HG03045 (cell line): ENCODE data around the gene ZNF300.
"Not testable (repeated sequence)": the region's sequence is repeated elsewhere in the genome, so short reads cannot be mapped to it uniquely, and the experiment has no call there.

Source experiments
- ATAC-seq: cut with Tn5 transposase; IDR thresholded peaks from one replicate; pipeline ENCODE4 v1.9.1; 2021; ENCODE audit warnings: mild to moderate bottlenecking, moderate library complexity; ENCODE audit not compliant: unreplicated experiment

Gene ZNF300

DNA sequence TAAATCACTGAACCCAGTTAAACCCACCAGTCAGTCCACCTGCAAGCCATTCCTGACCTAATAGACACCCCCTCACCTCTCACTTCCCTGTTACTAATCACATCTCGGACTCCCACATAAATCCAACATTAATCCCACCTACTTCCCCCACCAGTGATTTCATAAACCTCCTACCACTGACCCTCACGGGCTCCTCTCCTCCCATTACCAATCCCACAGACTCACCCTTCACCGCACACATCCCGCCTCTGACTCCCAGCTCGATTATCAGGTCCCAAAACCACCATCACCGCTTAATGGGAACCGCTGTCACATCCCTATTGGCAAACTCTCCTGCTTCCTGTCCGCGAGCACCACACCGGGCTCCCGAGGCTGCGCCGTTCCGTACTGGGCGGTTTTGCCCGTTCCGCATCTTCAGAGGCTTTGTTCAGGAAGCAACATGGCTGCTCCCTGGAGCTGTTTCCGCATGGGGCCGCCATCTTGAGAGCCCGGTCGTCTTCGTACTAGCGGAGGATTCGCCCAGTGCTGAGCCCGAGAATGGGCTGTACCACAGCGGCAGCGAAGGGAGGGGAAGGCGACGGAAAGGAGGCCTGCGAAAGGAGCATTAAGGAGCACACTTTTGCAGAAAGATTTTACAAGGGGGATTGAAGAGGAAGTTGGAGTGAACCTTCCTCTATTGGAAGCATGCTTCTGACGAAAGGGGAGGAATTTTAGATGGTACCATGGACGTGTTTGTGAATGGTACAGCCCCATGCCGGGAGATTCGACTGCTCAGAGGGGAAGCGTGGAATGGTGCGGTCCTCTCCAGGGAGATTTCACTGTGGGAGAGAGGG lies at the start of gene ZNF300:
TSS of gene ZNF300 (minus strand) at position 502 of the 833 bp plus-strand sequence. CDS start 1,825 bp downstream, outside the sequence.
- no peak for ATAC-seq

DNA sequence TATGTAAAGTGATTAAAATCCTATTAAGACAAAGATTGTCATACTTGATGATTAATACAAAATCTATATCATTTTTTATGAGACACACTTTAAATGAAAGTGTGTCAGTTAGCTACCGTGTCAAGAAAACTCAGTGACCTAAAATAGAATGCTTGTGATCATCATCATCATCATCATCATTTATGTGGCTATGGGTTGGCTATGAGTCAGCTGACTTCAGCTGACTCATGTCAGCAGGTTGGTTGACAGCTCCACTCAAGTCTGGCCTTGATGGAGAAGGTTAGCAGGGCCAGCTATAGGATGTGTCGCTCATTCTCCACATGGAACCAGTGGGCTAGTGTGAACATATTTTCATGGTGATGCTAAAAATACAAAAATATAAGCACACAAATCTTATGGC lies 43.8 kb upstream of the ZNF300 start:
- no peak for ATAC-seq

DNA sequence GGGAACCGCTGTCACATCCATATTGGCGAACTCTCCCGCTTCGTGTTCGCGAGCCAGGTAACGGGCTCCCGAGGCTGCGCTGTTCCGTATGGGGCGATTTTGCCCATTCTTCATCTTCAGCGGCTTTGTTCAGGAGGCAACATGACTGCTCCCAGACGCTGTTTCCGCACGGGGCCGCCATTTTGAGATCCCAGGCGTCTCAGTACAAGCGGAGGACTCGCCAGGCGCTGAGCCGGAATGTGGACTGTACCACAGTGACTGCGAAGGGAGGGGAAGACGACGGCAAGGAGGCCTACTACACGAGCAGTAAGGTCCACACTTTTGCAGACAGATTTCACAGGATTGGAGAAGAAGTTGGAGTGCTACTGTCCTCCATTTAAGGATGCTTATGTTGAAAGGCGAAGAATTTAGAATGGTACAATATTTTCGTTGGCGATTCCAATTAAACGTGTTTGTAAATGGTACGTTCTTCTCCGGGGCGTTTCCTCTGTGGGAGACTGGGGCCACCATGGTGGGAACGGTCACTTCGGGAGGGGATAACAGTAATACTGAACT lies 41.6 kb upstream of the ZNF300 start:
- ATAC-seq: no peak

DNA sequence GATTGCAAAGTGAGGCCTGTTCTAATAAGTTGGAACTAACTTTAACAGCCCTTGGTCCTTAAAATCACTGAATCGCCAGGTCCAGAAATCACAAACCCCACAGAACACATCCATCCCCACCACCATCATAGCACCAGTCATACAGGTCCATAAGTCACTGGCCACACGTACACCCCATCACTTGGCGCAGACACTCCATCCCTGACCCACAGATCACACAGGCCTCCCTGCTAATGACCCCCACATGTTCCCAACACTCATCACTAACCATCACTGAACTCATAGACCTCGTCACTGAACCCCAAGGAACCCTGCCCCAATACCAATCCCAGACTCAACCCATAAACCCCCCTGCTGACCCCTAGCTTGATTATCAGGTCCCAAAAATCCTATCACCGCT lies 41.2 kb upstream of the ZNF300 start:
- no peak for ATAC-seq

DNA sequence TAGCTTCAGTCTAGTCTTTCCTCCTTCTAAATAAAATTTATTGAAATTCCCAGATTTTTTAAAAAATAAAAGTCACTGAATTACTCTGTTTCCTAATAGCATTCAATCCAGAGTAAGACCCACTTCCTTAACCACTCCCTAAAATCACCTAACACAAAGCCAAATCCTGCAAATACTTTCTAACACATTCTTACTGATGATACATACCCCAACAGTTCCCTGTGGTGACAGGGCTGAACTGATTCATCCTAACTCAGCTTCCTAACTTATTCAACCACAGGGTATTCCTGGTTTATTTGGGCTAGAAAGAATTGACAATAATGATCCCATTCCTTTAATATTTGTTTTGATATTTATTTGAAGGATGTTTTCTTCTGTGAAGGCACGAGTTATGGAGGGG lies 40.7 kb upstream of the ZNF300 start:
- no peak for ATAC-seq

DNA sequence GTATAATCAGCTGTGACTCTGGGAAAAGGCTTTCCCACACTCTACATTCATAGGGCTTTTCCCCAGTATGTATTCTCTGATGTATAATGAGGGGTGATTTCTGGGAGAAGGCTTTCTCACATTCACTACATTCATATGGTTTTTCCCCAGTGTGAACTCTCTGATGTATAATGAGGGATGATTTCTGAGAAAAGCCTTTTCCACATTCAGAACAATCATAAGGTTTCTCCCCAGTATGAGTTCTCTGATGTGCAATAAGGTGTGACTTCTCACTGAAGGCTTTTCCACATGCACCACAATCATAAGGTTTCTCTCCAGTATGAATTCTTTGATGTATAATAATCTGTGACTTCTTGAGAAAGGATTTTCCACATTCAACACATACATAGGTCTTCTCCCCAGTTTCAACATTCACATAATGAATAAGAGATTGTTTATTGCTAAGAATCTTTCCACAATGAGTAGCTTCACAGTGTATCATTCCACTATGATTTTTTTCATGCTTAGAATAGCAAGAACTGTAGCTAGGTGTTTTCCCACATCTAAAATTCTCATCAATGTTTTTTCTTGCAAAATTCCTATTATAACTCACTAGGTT lies 26.7 kb upstream of the ZNF300 start:
- no peak for ATAC-seq

DNA sequence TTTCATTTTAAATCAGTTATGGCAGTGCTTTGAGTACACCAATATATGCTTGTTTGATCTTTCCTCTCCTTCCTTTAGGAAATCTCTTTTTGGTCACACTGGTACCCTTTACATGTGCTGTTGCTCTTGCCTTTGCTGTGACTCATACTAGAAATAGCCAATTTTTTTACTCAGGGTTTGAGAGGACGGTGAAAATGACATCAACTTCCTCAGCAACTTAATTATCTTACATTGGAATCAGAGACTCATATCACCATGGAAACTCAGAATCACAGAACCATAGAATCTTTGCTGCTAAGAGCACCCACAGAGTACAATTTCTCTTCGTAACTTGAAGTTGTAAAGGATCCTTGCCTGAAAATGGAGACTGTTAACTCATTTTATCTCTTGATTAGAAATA lies 13.8 kb upstream of the ZNF300 start:
- no peak for ATAC-seq

DNA sequence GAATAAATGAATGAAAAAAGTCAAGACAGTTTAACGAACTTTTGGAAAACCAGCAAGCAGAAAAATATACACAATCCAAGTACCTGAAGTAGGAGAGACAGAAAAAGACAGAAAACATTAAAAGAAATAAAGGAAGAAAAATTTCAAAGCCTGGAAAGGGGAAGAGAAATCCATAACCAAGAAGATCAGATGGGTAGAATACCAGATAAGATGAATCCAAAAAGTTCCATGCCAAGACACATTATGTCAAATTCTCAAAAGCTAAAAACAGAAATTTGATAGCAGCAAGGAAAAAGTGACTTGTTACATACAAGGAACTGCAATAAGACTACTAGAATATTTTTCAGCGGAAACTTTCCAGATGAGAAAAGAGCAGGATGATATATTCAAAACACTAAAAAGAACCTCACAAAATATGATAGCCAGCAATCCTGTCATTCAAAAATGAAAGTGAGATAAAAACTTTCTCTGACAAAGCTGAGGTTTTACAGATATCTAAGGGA lies 7.6 kb upstream of the ZNF300 start:
- ATAC-seq: no peak

DNA sequence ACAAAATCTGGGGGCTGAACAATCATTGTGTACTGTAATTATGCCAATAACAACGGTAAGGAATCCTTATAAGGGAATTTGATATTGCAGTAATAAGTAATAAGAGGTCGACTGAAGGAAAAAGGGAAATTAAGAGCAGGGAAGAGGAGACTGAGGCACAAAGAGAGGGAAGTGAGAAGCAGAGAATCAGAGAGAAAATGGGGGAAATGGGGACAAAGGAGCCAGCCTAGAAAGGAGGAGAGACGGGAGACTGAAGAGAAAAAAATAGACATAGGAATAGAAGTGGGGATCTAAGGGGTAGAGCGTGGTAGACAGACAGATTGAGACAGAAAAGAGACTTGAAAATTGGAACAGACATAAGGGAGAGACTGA lies 518 bp upstream of the ZNF300 start:
- no peak for ATAC-seq

DNA sequence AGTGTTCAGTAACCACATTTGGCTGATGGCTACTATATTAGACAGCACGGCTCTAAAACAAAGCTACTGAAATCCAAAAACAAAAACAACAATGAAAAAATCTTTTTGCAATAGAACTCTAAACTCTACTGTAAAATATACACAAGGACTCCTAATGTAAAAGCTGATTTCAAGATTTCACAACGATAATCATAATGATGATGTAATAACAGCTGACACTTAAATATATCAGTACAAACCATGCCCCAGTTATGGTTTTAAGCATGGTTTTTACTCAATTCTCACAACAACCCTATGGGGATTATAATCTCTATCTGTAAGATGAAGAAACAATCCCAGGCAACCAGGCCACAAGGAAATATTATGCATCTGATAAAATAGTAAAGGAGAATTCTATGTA lies 3.3 kb downstream of the ZNF300 start:
- no peak for ATAC-seq

DNA sequence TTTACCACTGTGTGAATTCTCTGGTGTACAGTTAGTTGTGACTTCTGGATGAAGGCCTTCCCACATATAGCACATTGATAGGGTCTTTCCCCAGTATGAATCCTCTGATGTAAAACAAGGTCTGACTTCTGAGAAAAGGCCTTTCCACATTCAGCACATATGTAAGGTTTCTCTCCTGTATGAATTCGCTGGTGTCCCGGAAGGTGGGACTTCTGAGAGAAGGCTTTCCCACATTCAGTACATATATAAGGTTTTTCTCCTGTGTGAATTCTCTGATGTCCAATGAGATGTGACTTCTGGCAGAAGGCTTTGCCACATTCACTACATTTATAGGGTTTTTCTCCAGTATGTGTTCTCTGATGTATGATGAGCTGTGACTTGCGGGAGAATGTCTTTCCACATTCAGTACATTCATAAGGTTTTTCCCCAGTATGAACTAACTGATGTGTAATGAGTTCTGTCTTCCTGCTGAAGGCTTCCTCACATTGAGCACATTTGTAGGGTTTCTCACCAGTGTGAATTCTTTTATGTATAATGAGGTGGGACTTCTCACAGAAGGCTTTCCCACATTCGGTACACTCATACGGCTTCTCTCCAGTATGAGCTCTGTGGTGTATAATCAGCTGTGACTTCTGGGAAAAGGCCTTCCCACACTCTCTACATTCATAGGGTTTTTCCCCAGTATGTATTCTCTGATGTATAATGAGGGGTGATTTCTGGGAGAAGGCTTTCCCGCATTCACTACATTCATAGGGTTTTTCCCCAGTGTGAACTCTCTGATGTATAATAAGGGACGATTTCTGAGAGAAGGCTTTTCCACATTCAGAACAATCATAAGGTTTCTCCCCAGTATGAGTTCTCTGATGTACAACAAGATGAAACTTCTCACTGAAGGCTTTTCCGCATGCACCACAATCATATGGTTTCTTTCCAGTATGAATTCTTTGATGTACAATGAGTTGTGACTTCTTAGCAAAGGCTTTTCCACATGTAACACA lies 9.1 kb downstream of the ZNF300 start:
- ATAC-seq: no peak

DNA sequence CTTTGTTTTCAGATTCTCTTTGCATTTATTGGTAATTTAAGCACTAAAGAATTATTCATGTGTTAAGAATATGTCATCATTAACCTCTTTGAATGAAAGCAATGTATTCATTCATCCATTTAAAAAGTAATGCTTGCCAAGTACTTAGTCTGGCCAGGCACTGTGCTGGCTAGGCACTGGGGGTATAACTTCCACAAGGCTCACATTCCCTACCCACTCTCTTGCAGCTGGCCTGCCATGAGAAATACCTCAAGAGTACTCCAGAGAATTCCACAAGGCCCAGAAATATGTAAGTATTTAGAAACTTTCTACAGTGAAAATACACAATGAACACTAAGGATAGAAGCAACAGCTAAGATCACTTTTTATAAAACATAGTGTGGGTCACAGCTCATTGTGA lies 25.4 kb downstream of the ZNF300 start:
- ATAC-seq: no peak

DNA sequence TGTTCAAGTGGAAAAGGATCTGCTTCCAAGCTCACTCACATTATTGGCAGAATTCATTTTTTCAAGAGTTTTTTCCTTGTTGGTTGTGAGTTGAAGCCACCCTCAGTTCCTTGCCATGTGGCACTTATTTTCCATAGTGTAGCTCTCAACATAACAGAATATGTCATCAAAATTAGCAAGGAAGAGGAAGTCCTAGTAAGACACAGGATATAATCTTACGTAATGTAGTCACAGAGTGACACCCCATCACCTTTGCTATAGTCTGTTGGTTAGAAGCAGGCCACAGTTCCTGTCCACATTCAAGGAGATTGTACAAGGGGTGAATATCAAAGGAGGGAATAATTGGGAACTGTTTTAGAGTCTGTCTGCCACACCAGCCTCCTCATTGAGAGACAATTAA lies 42.7 kb downstream of the ZNF300 start:
- no peak for ATAC-seq

DNA sequence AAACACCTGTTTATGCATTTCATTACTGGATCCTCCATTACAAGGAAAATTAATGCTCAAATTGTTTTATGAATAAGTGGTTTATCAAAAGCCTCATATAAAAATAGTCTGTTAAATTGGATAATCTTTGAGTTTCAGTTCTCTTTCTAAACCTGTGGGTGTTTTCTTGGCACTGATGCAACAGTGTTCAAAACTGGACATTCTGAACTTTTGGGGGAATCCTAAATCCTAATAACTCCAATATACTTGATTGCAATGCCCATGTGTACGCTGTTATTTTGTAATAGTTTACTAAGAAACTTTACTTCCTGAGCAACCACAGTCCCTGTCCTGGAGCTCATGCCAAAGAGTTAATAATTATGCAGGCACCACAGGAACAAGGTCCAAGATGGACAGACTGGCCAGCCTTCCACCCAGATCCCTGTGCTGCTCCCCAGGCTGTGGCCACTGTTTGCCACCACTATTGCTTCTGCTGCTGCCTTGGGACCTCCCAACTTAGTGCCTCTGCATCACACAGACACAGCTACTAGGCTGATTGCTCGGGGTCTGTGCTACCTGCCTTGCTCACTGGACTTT lies 44.4 kb downstream of the ZNF300 start:
- no peak for ATAC-seq

DNA sequence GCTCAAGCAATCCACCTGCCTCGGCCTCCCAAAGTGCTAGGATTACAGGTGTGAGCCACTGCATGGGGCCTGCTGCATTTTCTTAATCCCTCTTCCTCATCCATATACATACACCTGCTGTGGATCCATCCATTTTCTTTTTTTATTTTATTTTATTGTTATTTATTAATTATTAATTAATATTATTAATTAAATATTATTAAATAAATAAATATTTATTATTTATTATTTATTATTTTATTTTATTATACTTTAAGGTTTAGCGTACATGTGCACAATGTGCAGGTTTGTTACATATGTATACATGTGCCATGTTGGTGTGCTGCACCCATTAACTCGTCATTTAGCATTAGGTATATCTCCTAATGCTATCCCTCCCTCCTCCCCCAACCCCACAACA lies 48.1 kb downstream of the ZNF300 start:
- ATAC-seq: not testable (repeated sequence)

DNA sequence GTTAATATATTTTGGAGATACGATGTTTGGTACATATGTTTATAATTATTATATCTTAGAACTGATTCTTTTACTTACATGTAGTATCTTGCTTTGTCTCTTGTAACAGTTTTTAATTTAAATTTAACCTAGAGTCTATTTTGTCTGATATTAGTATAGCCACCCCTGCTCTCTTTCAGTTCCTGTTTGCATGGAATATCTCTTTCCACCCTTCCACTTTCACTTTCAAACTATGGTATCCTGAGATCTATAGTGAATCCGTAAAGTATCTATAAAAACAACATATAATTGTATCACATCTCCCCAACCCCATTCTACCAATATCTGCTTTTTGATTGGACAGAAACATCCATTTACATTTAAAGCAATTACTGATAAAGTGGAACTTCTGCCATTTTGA lies 51.2 kb downstream of the ZNF300 start:
- no peak for ATAC-seq

DNA sequence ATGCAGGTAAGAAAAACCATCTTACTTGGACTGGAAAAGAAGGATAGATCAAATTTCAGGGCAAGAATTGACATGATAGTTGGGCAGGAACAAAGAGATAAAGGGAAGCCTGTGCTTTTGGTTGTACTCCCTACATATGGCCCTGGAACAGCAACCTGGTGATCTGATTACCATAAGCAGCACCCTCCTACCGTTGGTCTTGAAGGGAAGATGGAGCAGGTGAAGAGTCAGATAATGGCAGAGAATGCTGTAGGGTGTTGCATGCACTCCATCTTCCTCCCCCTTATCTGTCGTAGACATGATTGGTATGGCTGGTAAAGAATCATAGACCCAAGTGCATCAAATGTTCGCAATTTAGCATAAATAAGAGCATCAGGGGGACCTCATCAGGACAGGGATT lies 53.7 kb downstream of the ZNF300 start:
- no peak for ATAC-seq

DNA sequence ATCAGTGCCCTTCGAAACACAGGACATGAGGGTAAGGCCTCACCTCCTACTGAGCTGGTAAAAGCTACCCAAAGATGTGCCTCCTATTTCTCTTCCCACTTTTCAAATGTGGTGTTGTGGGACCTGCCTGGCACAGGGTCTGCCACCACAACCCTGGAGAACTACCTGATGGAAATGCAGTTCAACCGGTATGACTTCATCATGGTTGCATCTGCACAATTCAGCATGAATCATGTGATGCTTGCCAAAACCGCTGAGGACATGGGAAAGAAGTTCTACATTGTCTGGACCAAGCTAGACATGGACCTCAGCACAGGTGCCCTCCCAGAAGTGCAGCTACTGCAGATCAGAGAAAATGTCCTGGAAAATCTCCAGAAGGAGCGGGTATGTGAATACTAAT lies 56.5 kb downstream of the ZNF300 start:
- no peak for ATAC-seq

DNA sequence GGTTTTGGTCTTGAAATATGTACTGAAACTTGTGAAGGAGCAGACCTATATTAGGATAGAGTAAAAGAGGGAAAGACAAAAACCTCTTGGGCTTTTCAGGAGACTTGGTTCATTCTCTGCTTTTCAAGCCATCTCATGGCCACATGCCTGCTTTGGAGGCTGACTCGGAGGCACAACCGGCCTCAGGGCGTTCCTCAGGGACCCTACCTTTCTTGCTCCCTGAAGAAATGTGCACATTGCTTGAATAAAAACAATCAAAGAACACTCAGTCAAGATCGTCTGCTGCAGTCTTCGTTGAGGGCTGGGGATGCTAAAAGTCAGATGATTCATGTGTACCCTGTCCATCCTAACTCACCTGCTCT lies 57.5 kb downstream of the ZNF300 start:
- ATAC-seq: no peak

DNA sequence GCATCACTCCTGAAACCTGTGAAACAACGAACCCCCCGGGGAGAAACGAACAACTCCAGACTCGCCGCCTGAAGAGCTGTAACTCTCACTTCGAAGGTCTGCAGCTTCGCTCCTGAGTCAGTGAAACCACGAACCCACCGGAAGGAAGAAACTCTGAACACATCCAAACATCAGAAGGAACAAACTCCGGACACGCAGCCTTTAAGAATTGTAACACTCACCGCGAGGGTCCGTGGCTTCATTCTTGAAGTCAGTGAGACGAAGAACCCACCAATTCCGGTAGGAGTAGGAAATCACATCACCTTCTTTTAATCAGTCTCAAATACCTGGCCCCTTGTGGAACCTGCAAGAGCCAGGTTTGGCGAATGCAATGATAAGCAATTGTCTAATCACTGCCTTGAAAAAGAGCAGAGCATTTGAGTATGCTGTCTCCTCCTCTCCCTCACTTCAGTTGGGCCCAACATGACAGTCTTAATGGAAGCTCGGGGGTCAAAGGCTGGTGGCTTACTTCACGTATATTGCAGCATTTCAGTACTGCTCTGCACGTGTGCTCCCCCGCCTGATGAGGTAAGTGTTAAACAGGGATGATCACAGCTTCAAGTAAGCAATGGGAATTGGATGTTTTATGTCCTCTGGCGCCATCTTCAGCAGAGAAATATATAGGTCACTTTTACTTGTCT lies 58.0 kb downstream of the ZNF300 start:
- ATAC-seq: peak; percentile 75
